ENCODE measurements around the gene ENG. TPM values are rescaled to one million over a fixed set of nuclear protein-coding genes. Genes with fewer than 3 reads are reported as not detected.

ENG gene
- total and polyA plus RNA-seq, 2 of the 4 experiments (the other 2 are of a cell fraction) = 3.6 to 83.3 TPM

- POLR2A ChIA-PET (ENCODE audit: unreplicated experiment) = no interaction called here
Measured at GRCh38 chr9:127808347-127809001, 46.0 kb downstream of the ENG start.

More at GRCh38 chr9:127808347-127809001, 46.0 kb downstream of the ENG start:
- Histone ChIP-seq H3K9me1 (ENCODE audit: insufficient read depth, low read length) (peaks cover 8% of the 10 kb centered on the region; the same call in 1 of the 2 replicates), H2BK20ac (ENCODE audit: low read depth, low read length) (no peak overlapping the region), H3K36me3 (ENCODE audit: control insufficient read depth, insufficient read depth, low read length) (peaks cover 56% of the 10 kb centered on the region), H4K5ac (ENCODE audit: low read depth, low read length) (no peak overlapping the region), H3K18ac (ENCODE audit: low read depth, low read length) (no peak overlapping the region), H3K27ac (ENCODE audit: insufficient read depth, low read length) (no peak overlapping the region), H2BK15ac (ENCODE audit: low read depth, low read length) (no peak overlapping the region), H2BK120ac (ENCODE audit: low read depth, low read length) (no peak overlapping the region), H4K8ac (ENCODE audit: low read depth in 2 of 2, low read length in 2 of 2) (no peak overlapping the region), H2AK5ac (ENCODE audit: low read depth, low read length) (no peak overlapping the region), H3K23ac (ENCODE audit: low read depth, low read length) (no peak overlapping the region), H3K9me3 (ENCODE audit: control insufficient read depth, insufficient read depth, low read length) (no peaks in the 10 kb centered on the region), H3K79me1 (ENCODE audit: low read depth in 1 of 2, low read length in 2 of 2) (peaks cover 39 to 58% of the 10 kb centered on the region in 2 experiments), H3K4me1 (ENCODE audit: control insufficient read depth, insufficient read depth, low read length) (peaks cover 10% of the 10 kb centered on the region), H3K4me3 (ENCODE audit: insufficient read depth, low read depth, low read length) (no peak overlapping the region), H3K9ac (ENCODE audit: low read depth, low read length) (no peak overlapping the region), H3K4ac (ENCODE audit: low read depth, low read length) (no peak overlapping the region), H4K20me1 (ENCODE audit: insufficient read depth, low read length) (peaks cover 14% of the 10 kb centered on the region), H3K14ac (replicated peaks; ENCODE audit: low read depth, low read length) (no peak overlapping the region), H3K56ac (ENCODE audit: extremely low read depth, insufficient read depth, low read length) (no peak overlapping the region), H3K27me3 (ENCODE audit: control insufficient read depth, insufficient read depth, low read length) (no peaks in the 10 kb centered on the region), H2AFZ (replicated peaks; ENCODE audit: low read length, poor library complexity) (no peak overlapping the region), H4K91ac (ENCODE audit: insufficient read depth, low read depth, low read length) (no peak overlapping the region), H3K4me2 (ENCODE audit: low read depth, low read length) (no peak overlapping the region), H2BK5ac (ENCODE audit: low read depth, low read length, poor library complexity, severe bottlenecking) (no peak overlapping the region), H2AK9ac (replicated peaks; ENCODE audit: low read depth, low read length, poor library complexity) (no peak overlapping the region)
- in situ Hi-C loops (cut with MboI; ENCODE audit: low sequenced_read_pairs) (no loop called here), dilution Hi-C loops (cut with HindIII; ENCODE audit: low sequenced_read_pairs, unreplicated experiment) (no loop called here), intact Hi-C loops (cut with micrococcal nuclease) (no loop called here)
- WGBS, 2 experiments (ENCODE audit: extremely low coverage in 2 of 2, insufficient read length in 1 of 2) = 100% methylated on average over 3 of the region's 17 CpGs; no CpG with 5 or more reads in 1 of the 2 experiments
- no TSS peak for BruUV-seq (replicated peaks)
- no peak for TF ChIP-seq NFE2L2 (IDR thresholded peaks at IDR 0.05; ENCODE audit: low read depth, low read length)
- TF ChIP-seq CEBPB (IDR thresholded peaks at IDR 0.05; ENCODE audit: low read depth, low read length) = no peak
- TF ChIP-seq USF2 (IDR thresholded peaks at IDR 0.05; ENCODE audit: low read depth, low read length) = no peak
- TF ChIP-seq POLR2A (IDR thresholded peaks at IDR 0.05; ENCODE audit: low read depth, low read length) = no peak
- no peak for TF ChIP-seq CTCF (conservative IDR thresholded peaks at IDR 0.05; ENCODE audit: low read depth, low read length)
- no peak for TF ChIP-seq ELK1 (IDR thresholded peaks at IDR 0.05; ENCODE audit: borderline replicate concordance, low read depth, low read length)
- no peak for TF ChIP-seq FOS (IDR thresholded peaks at IDR 0.05; ENCODE audit: low read depth, low read length)
- TF ChIP-seq SMC3 (IDR thresholded peaks at IDR 0.05; ENCODE audit: low read depth, low read length) = no peak
- TF ChIP-seq MAFK (IDR thresholded peaks at IDR 0.05; ENCODE audit: low read depth, low read length) = no peak
- no peak for TF ChIP-seq RAD21 (IDR thresholded peaks at IDR 0.05; ENCODE audit: low read length)
- TF ChIP-seq CHD1 (IDR thresholded peaks at IDR 0.05; ENCODE audit: low read depth, low read length) = no peak
- TF ChIP-seq BHLHE40 (IDR thresholded peaks at IDR 0.05; ENCODE audit: low read depth, low read length) = no peak
- TF ChIP-seq MXI1 (IDR thresholded peaks at IDR 0.05; ENCODE audit: borderline replicate concordance, low read depth, low read length) = no peak
- TF ChIP-seq RFX5 (IDR thresholded peaks at IDR 0.05; ENCODE audit: low read depth, low read length) = no peak
- DNase-seq (no peak), ATAC-seq (ENCODE audit: low read depth) (no peak)
- CTCF ChIA-PET = interaction anchor here (0.6 kb wide), 1 partner anchor 356 kb away, joined by 4 read pairs; no protein-coding TSS in a partner anchor
